Stimulated activated naive CD8-positive, alpha-beta T cell treated with anti-CD3 and anti-CD28 coated beads, Interleukin-15, Interleukin-2, amounts not matched to agents 100 ng/mL and 50 ng/mL, for 24 hours (primary cell): ENCODE measurements around the gene HIPK3.

ENCODE experiments used
- H3K27ac Mint-ChIP-seq: one replicate; pipeline ENCODE4 v1.8.0; 2021; ENCODE audit warnings: mild to moderate bottlenecking, mixed read lengths
- H3K27me3 Mint-ChIP-seq: one replicate; pipeline ENCODE4 v1.8.0; 2021; ENCODE audit warnings: mixed read lengths
- H3K36me3 Mint-ChIP-seq: one replicate; pipeline ENCODE4 v1.8.0; 2021; ENCODE audit warnings: low read depth, mixed read lengths
- H3K4me1 Mint-ChIP-seq: one replicate; pipeline ENCODE4 v1.8.0; 2021; ENCODE audit warnings: low read depth, mixed read lengths
- H3K4me3 Mint-ChIP-seq: one replicate; pipeline ENCODE4 v1.8.0; 2021; ENCODE audit warnings: mild to moderate bottlenecking, mixed read lengths
- H3K9me3 Mint-ChIP-seq: one replicate; pipeline ENCODE4 v1.8.0; 2021; ENCODE audit warnings: mixed read lengths

HIPK3 gene

GRCh38 chr11:33377412-33378370 lies 120.5 kb downstream of the HIPK3 start:
- H3K27ac Mint-ChIP-seq = no peak overlapping the region
- no peak overlapping the region for H3K4me3 Mint-ChIP-seq
- no peaks in the 10 kb centered on the region for H3K36me3 Mint-ChIP-seq
- H3K9me3 Mint-ChIP-seq = no peaks in the 10 kb centered on the region
- no peaks in the 10 kb centered on the region for H3K4me1 Mint-ChIP-seq
- peaks cover 47% of the 10 kb centered on the region for H3K27me3 Mint-ChIP-seq

- H3K4me1 Mint-ChIP-seq = no peaks in the 10 kb centered on the region
- no peaks in the 10 kb centered on the region for H3K36me3 Mint-ChIP-seq
- H3K9me3 Mint-ChIP-seq = no peaks in the 10 kb centered on the region
- no peak overlapping the region for H3K27ac Mint-ChIP-seq
- H3K4me3 Mint-ChIP-seq = no peak overlapping the region
- peaks cover 35% of the 10 kb centered on the region for H3K27me3 Mint-ChIP-seq
Observed at GRCh38 chr11:33379947-33380346, 122.8 kb downstream of the HIPK3 start.

- Mint-ChIP-seq H3K4me1 (no peaks in the 10 kb centered on the region), H3K27me3 (peaks cover 13% of the 10 kb centered on the region), H3K9me3 (peaks cover 4% of the 10 kb centered on the region), H3K4me3 (no peak overlapping the region), H3K27ac (no peak overlapping the region), H3K36me3 (no peaks in the 10 kb centered on the region)
Observed at GRCh38 chr11:33383075-33383919, 126.1 kb downstream of the HIPK3 start.

- peaks cover 4% of the 10 kb centered on the region for H3K9me3 Mint-ChIP-seq
- H3K4me3 Mint-ChIP-seq = no peak overlapping the region
- H3K27ac Mint-ChIP-seq = no peak overlapping the region
- peaks cover 7% of the 10 kb centered on the region for H3K27me3 Mint-ChIP-seq
- H3K4me1 Mint-ChIP-seq = peaks cover 3% of the 10 kb centered on the region
- H3K36me3 Mint-ChIP-seq = no peaks in the 10 kb centered on the region
Observed at GRCh38 chr11:33383920-33384209, 126.7 kb downstream of the HIPK3 start.

GRCh38 chr11:33384220-33384619 lies 127.0 kb downstream of the HIPK3 start:
- peaks cover 6% of the 10 kb centered on the region for H3K4me1 Mint-ChIP-seq
- peaks cover 4% of the 10 kb centered on the region for H3K9me3 Mint-ChIP-seq
- no peak overlapping the region for H3K4me3 Mint-ChIP-seq
- no peaks in the 10 kb centered on the region for H3K36me3 Mint-ChIP-seq
- H3K27ac Mint-ChIP-seq = no peak overlapping the region
- H3K27me3 Mint-ChIP-seq = peaks cover 6% of the 10 kb centered on the region

- H3K4me3 Mint-ChIP-seq = no peak overlapping the region
- peaks cover 4% of the 10 kb centered on the region for H3K9me3 Mint-ChIP-seq
- H3K27me3 Mint-ChIP-seq = peaks cover 3% of the 10 kb centered on the region
- H3K27ac Mint-ChIP-seq = no peak overlapping the region
- no peaks in the 10 kb centered on the region for H3K36me3 Mint-ChIP-seq
- peaks cover 8% of the 10 kb centered on the region for H3K4me1 Mint-ChIP-seq
Observed at GRCh38 chr11:33387581-33387980, 130.4 kb downstream of the HIPK3 start.

GRCh38 chr11:33387996-33388395 lies 130.8 kb downstream of the HIPK3 start:
- Mint-ChIP-seq H3K27me3 (peaks cover 7% of the 10 kb centered on the region), H3K4me1 (peaks cover 8% of the 10 kb centered on the region), H3K36me3 (no peaks in the 10 kb centered on the region), H3K27ac (no peak overlapping the region), H3K4me3 (no peak overlapping the region), H3K9me3 (peaks cover 4% of the 10 kb centered on the region)

GRCh38 chr11:33388793-33389525 lies 131.8 kb downstream of the HIPK3 start:
- Mint-ChIP-seq H3K36me3 (no peaks in the 10 kb centered on the region), H3K4me1 (peaks cover 8% of the 10 kb centered on the region), H3K27me3 (peaks cover 10% of the 10 kb centered on the region), H3K9me3 (peaks cover 4% of the 10 kb centered on the region), H3K27ac (no peak overlapping the region), H3K4me3 (no peak overlapping the region)

- peaks cover 4% of the 10 kb centered on the region for H3K9me3 Mint-ChIP-seq
- H3K36me3 Mint-ChIP-seq = no peaks in the 10 kb centered on the region
- peaks cover 8% of the 10 kb centered on the region for H3K4me1 Mint-ChIP-seq
- peaks cover 10% of the 10 kb centered on the region for H3K27me3 Mint-ChIP-seq
- no peak overlapping the region for H3K27ac Mint-ChIP-seq
- H3K4me3 Mint-ChIP-seq = no peak overlapping the region
Observed at GRCh38 chr11:33389635-33390034, 132.5 kb downstream of the HIPK3 start.

GRCh38 chr11:33390944-33391892 lies 134.0 kb downstream of the HIPK3 start:
- Mint-ChIP-seq H3K27ac (no peak overlapping the region), H3K4me1 (peaks cover 8% of the 10 kb centered on the region), H3K4me3 (no peak overlapping the region), H3K27me3 (peaks cover 16% of the 10 kb centered on the region), H3K36me3 (no peaks in the 10 kb centered on the region), H3K9me3 (no peaks in the 10 kb centered on the region)

- Mint-ChIP-seq H3K36me3 (no peaks in the 10 kb centered on the region), H3K27me3 (peaks cover 16% of the 10 kb centered on the region), H3K4me1 (peaks cover 8% of the 10 kb centered on the region), H3K4me3 (no peak overlapping the region), H3K9me3 (no peaks in the 10 kb centered on the region), H3K27ac (no peak overlapping the region)
Observed at GRCh38 chr11:33391893-33392251, 134.7 kb downstream of the HIPK3 start.

- Mint-ChIP-seq H3K27me3 (peaks cover 18% of the 10 kb centered on the region), H3K36me3 (no peaks in the 10 kb centered on the region), H3K4me1 (no peaks in the 10 kb centered on the region), H3K4me3 (no peak overlapping the region), H3K27ac (no peak overlapping the region), H3K9me3 (no peaks in the 10 kb centered on the region)
Observed at GRCh38 chr11:33394431-33395109, 137.4 kb downstream of the HIPK3 start.

GRCh38 chr11:33396361-33396760 lies 139.2 kb downstream of the HIPK3 start:
- no peaks in the 10 kb centered on the region for H3K4me1 Mint-ChIP-seq
- no peaks in the 10 kb centered on the region for H3K9me3 Mint-ChIP-seq
- H3K27me3 Mint-ChIP-seq = peaks cover 18% of the 10 kb centered on the region
- H3K36me3 Mint-ChIP-seq = no peaks in the 10 kb centered on the region
- H3K4me3 Mint-ChIP-seq = no peak overlapping the region
- H3K27ac Mint-ChIP-seq = no peak overlapping the region
